Left ventricle myocardium inferior (tissue), 1 donor: ENCODE measurements around the gene HNRNPUL2. TPM values are rescaled to one million over a fixed set of nuclear protein-coding genes. Genes with fewer than 3 reads are reported as not detected.

ENCODE experiments used
- DNase-seq: peaks from one replicate; pipeline ENCODE4 v3.0.0-alpha.2; 2020
- H3K27ac ChIP-seq: fragments of 200-600 bp; replicated peaks from 2 replicates; pipeline ENCODE4 v1.8.0; 2021
- H3K27me3 ChIP-seq: fragments of 200-600 bp; 2 replicates; pipeline ENCODE4 v1.8.0; 2021; ENCODE audit warnings: low read depth
- H3K36me3 ChIP-seq: fragments of 200-600 bp; 2 replicates; pipeline ENCODE4 v1.8.0; 2021
- H3K4me1 ChIP-seq: fragments of 200-600 bp; 2 replicates; pipeline ENCODE4 v1.8.0; 2021
- H3K4me3 ChIP-seq: fragments of 200-600 bp; 2 replicates; pipeline ENCODE4 v1.8.0; 2021; ENCODE audit warnings: mild to moderate bottlenecking, moderate library complexity
- H3K9me3 ChIP-seq: fragments of 200-600 bp; replicated peaks from 2 replicates; pipeline ENCODE4 v1.8.0; 2021
- intact Hi-C: fragments of 100-400 bp; cut with micrococcal nuclease; formaldehyde crosslinking; loops from one replicate; pipeline ENCODE4 v1.11.0; 2022
- total RNA-seq: library from RNA; stranded (reverse); fragmentation: NEBNext Ultra II Directional; extraction: Animal tissue kit (Norgen Biotek cat#: 25700); gene quantifications from one replicate; pipeline ENCODE4 v1.2.1, GENCODE V29; 2021
- TF ChIP-seq, protein P1 (sequence below): fragments of 200-600 bp; IDR thresholded peaks from 2 replicates; pipeline ENCODE4 v1.8.0; 2021; ENCODE audit warnings: antibody characterized with exemption, mild to moderate bottlenecking, borderline replicate concordance
- donor health status: DM: no; HTN: yes; CAD: no; lungs with severe emphysema.

Gene HNRNPUL2
- total RNA-seq, 1 donor from 2014 or later = 37.6 TPM

DNA sequence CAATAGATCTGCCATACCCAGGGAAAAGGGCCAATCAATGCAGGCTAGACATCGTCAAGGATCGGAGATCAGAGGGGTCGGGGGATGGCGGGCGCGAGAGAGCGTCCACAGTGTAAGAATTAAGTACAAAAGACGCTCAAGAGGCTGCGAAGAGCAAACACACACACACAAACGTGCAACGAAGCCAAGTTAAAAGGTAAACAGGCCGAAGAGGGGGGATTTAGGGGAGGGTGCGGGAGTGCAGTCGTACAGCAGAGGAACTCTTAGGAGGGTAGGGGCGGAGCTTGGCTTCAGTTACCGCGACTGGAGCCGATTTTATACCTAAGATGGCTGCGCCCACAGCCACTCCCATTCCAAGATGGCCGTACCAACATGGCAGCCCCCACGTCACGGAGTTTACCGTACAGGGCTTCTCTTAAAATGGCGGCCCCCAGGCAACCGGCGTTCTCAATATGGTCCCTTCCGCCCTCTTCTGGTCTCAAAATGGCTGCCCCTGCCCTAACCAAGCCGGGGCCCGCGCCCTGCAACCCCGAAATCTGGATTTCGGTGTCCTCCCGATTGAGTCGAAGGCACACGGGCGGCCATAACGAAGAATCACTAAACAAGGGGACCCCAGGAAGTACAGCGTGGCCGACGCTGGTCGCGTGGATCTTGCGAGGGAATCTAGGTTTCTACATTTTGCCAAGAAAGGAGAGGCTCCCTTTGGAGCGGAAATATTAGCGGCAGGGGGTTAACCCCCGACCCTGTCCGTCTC is 17.8 kb downstream of the HNRNPUL2 start:
- Histone ChIP-seq H3K4me1 (peaks cover 78% of the 10 kb centered on the region), H3K27me3 (no peaks in the 10 kb centered on the region), H3K27ac (peak overlapping the region; percentile 94), H3K36me3 (peaks cover 41% of the 10 kb centered on the region), H3K4me3 (peak overlapping the region; percentile 66), H3K9me3 (no peaks in the 10 kb centered on the region)
- intact Hi-C loops = no loop called here
- peak; percentile 98 for DNase-seq
- TF ChIP-seq, protein P1, sequence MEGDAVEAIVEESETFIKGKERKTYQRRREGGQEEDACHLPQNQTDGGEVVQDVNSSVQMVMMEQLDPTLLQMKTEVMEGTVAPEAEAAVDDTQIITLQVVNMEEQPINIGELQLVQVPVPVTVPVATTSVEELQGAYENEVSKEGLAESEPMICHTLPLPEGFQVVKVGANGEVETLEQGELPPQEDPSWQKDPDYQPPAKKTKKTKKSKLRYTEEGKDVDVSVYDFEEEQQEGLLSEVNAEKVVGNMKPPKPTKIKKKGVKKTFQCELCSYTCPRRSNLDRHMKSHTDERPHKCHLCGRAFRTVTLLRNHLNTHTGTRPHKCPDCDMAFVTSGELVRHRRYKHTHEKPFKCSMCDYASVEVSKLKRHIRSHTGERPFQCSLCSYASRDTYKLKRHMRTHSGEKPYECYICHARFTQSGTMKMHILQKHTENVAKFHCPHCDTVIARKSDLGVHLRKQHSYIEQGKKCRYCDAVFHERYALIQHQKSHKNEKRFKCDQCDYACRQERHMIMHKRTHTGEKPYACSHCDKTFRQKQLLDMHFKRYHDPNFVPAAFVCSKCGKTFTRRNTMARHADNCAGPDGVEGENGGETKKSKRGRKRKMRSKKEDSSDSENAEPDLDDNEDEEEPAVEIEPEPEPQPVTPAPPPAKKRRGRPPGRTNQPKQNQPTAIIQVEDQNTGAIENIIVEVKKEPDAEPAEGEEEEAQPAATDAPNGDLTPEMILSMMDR = no peak

DNA sequence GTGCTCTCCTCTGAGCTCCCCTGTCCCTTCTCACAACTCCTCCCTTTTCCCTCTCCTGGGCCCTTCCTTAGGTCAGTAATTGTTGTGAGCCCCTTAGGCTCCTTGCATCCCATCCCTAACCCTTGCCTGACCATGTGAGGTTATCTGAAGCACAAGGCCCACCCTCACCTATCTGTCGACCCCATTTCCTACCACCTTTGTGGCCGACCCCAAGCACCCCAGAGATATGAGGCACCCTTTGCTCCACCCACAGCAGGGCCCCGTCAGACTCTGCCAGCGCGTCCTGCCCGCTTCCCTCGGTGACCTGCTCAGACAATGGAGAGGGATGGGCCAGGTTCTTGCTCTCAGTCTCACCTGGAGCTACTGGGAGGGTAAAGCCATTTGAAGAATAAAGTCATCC is 18.5 kb downstream of the HNRNPUL2 start:
- intact Hi-C loops = no loop called here
- peak overlapping the region; percentile 94 for H3K27ac ChIP-seq
- no peaks in the 10 kb centered on the region for H3K27me3 ChIP-seq
- H3K36me3 ChIP-seq = peaks cover 35% of the 10 kb centered on the region
- H3K9me3 ChIP-seq = no peaks in the 10 kb centered on the region
- TF ChIP-seq, protein P1 = no peak
- H3K4me3 ChIP-seq = peak overlapping the region; percentile 66
- no peak for DNase-seq
- peaks cover 72% of the 10 kb centered on the region for H3K4me1 ChIP-seq

DNA sequence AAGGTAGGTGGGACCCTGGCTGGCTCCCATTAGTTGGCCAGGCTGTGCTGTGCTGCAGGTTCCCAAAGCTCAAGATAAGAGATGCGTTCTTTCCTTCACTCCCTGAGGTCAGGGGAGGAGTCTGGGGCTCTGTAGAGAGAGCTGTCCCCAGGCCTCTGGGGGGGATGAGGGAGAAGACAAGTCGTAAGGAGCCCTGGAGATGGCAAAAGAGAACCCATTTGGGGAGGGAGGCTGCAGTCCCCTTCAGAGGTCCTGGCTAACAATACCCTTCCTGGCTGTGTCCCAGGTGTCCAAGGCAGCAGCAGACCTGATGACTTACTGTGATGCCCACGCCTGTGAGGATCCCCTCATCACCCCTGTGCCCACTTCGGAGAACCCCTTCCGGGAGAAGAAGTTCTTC is 18.9 kb downstream of the HNRNPUL2 start:
- Histone ChIP-seq H3K4me3 (peak overlapping the region; percentile 66), H3K36me3 (peaks cover 31% of the 10 kb centered on the region), H3K9me3 (no peaks in the 10 kb centered on the region), H3K27me3 (no peaks in the 10 kb centered on the region), H3K4me1 (peaks cover 67% of the 10 kb centered on the region), H3K27ac (peak overlapping the region; percentile 94)
- TF ChIP-seq, protein P1 = no peak
- no peak for DNase-seq
- intact Hi-C loops = no loop called here

DNA sequence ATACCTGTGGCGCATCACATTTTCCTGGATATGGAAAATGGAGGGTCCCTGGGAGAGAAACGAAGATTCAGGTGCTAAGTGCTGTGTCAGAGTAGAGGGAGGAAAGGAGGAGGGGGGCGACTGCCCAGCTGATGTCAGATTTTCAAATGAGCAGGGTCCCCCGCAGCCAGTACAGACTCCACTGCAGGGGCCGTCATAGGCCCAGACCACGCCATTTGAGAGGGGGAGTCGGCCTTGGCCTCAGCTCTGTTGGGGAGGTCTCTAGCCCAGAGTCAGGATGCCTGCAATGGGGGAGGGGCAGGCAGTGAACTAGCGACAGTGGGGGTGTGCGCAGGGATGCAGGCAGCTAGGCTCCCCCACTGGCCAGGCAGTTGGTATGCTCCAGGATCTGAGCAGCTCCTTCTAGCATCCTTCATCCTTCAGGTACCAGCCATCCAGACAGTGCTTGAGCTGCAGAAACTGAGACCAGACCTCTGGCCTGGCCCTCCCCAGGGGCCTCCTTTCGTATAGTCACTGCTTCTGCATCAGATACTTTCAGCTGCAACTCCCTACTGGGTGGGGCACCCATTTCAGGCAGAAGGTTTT is 19.9 kb downstream of the HNRNPUL2 start, which contains the start of the genes BSCL2 and GNG3:
BSCL2 (minus strand) TSS at position 148 of the 585 bp plus-strand sequence. CDS start 229 bp downstream, outside the sequence.
GNG3 (plus strand) TSS at position 400 of the 585 bp plus-strand sequence. CDS start 620 bp downstream, outside the sequence.
- TF ChIP-seq, protein P1 = no peak
- Histone ChIP-seq H3K4me1 (peaks cover 57% of the 10 kb centered on the region), H3K4me3 (peak within 1 kb of the TSS; percentile 76), H3K9me3 (no peaks in the 10 kb centered on the region), H3K27me3 (no peaks in the 10 kb centered on the region), H3K36me3 (peaks cover 20% of the 10 kb centered on the region), H3K27ac (peak within 1 kb of the TSS; percentile 94)
- intact Hi-C loops = no loop called here
- DNase-seq = no peak

DNA sequence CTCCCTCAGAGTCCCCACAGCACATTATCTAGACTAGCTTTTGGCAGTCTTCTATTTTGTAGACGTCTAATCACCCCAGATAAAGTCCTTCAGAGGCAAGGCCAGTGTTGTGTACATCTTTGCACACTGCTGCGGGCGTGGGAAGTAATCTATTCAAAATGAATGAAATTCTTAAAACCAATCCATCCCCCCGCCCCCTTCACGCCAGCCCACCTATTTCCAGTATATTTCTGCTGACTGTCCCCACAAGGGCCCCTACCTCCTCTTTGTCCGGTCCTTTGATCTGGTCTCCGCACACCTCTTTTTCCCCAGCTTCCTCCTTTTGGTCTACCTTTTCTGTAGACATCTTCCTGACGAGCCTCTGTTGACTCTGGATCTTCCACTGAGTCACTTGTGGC is 20.4 kb downstream of the HNRNPUL2 start:
- no peaks in the 10 kb centered on the region for H3K27me3 ChIP-seq
- no peaks in the 10 kb centered on the region for H3K9me3 ChIP-seq
- H3K4me1 ChIP-seq = peaks cover 53% of the 10 kb centered on the region
- H3K4me3 ChIP-seq = peak overlapping the region; percentile 76
- peak overlapping the region; percentile 94 for H3K27ac ChIP-seq
- DNase-seq = no peak
- TF ChIP-seq, protein P1 = no peak
- peaks cover 20% of the 10 kb centered on the region for H3K36me3 ChIP-seq
- intact Hi-C loops = no loop called here
